Hematopoietic multipotent progenitor cell treated with erythropoietin and hydrocortisone succinate and interleukin-3 and kit ligand, for 4 days (in vitro differentiated cells): ENCODE data around the gene CSF1.
"Not testable (repeated sequence)": the region's sequence is repeated elsewhere in the genome, so short reads cannot be mapped to it uniquely, and the experiment has no call there.

Experiments
- DNase-seq: peaks from one replicate; pipeline ENCODE4 v3.0.0-alpha.2; 2015

Gene CSF1, protein sequence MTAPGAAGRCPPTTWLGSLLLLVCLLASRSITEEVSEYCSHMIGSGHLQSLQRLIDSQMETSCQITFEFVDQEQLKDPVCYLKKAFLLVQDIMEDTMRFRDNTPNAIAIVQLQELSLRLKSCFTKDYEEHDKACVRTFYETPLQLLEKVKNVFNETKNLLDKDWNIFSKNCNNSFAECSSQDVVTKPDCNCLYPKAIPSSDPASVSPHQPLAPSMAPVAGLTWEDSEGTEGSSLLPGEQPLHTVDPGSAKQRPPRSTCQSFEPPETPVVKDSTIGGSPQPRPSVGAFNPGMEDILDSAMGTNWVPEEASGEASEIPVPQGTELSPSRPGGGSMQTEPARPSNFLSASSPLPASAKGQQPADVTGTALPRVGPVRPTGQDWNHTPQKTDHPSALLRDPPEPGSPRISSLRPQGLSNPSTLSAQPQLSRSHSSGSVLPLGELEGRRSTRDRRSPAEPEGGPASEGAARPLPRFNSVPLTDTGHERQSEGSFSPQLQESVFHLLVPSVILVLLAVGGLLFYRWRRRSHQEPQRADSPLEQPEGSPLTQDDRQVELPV

DNA sequence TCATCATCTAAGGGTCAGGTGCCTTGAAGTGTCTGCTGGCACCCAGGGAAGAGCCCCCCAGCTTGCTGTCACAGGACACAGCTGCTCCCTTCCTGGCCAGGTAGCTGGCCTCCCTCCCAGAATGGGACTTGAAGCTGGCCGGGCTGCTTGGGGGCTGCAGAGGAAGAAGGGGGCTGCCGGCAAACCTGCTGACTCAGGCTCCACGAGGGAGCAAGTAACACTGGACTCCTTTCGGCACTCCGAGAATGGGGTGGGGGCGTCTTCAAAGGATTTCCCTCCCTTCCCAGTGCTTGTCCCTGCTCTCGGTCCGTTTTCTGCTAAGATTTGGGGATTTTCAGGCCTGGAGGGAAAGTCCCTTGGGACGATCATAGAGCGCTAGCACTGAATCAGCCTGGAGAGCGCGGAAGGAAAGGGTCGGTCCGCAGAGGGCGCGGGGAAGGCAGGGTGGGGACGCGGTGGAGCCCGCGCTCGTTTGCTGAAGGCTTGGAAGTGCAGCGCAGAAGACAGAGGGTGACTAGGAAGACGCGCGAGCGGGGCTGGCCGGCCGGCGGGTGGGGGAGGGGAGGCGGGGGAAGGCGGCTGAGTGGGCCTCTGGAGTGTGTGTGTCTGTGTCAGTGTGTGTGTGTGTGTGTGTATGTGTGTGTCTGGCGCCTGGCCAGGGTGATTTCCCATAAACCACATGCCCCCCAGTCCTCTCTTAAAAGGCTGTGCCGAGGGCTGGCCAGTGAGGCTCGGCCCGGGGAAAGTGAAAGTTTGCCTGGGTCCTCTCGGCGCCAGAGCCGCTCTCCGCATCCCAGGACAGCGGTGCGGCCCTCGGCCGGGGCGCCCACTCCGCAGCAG, at the start of gene CSF1:
Gene CSF1, plus strand, starts transcription at position 727 of the 840 bp plus-strand sequence. CDS start 175 bp downstream, outside the sequence.
- peak; percentile 87 for DNase-seq

DNA sequence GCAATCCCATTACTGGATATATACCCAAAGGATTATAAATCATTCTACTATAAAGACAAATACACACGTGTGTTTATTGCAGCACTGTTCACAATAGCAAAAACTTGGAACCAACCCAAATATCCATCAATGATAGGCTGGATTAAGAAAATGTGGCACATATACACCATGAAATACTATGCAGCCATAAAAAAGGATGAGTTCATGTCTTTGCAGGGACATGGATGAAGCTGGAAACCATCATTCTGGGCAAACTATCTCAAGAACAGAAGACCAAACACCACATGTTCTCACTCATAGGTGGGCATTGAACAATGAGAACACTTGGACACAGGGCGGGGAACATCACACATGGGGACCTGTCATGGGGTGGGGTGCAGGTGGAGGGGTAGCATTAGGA, 49.0 kb upstream of the CSF1 start:
- DNase-seq = not testable (repeated sequence)

DNA sequence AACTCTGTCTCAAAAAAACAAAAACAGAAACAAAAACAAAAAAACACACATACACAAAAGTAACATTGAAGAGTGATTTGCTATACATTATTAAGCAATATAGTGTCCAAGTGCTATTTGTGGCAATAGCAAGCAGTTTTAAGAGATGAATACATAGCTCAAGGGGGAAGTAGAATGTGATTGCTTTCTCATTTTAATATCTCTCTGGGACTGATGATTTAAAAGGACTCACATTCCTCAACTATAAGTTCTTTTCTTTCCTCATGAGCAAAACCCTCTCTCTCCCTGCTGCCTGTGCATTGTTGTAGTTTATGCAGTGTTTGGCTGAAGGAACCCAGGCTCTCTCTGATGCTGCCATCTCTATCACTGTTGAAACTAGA, 47.0 kb upstream of the CSF1 start:
- DNase-seq = no peak

DNA sequence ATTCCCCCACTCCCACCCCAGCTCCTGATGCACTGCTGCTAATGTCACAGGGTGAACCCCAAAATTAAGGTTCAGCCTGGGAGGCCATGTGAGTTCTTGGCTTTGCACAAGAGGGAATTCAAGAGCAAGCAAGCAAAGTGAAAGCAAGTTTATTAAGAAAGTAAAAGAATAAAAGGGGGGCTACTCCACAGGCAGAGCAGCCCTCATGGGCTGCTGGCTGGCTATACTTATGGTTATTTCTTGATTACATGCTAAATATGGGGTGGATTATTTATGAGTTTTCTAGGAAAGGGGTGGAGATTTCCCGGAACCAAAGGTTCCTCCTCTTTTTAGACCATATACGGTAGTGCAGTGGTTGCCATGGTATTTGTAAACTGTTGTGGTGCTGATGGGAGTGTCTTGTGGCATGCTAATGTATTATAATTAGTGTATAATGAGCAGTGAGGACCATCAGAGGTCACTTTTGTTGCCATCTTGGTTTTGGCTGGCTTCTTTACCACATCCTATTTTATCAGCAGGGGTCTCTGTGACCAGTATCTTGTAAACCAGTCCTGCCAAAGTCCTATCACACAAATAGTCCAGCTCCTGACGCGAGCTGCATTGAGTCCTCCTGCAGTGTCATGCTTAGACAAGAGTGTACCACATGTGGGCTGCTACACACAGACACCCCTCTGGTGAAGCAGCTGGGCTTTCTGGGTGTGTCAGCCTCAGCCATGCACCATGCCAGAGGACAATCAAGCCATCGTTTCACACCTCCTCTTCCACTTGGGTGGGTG, 46.4 kb upstream of the CSF1 start:
- peak; percentile 88 for DNase-seq

DNA sequence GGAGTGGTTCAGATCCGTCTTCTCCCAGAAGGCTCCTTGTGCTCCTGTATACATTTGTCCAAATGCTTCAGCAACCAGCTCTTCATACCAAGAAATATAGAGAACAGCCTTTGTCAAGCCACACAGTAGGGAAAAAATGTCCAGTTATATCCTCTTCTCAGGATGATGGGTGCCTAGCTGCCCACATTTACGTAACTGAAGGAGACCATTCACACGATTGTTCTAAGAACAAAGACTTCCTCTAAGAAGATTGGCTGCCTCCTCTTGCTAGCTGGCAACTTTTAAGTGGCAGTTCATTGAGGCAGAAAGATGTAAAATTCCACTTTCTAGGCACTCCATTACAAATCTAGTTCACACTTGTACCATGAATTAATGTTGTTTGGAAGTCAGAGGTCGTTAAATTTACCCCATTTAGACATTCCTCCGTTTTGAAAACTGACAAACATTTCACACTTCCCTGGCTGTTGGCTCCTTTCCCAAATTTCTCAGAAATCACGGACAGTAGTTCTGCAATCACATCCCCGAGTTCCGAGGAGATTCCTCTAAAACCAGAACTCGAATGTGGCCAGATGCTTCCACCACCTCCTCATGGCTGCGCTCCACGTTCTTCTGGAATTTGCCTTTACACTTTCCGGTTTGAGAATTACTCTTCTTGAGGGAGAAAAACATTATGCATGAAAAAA, 45.6 kb upstream of the CSF1 start:
- no peak for DNase-seq

DNA sequence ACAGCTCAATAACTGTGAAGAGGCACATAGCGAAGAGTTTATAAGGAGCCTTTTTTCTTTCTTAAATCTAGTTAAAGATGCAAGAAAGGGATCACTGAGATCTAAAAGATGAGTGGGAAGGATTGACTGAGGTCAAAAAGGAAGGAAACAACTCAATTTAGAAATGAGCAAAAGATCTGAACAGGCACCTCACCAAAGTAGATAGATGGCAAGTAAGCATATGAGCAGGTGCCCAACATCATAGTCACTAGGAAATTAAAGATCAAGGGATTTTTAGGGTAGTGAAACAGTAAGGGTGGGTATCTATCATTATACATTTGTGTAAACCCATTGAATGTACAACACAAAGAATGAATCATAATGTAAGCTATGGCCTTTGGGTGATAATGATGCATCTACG, 44.6 kb upstream of the CSF1 start:
- no peak for DNase-seq

DNA sequence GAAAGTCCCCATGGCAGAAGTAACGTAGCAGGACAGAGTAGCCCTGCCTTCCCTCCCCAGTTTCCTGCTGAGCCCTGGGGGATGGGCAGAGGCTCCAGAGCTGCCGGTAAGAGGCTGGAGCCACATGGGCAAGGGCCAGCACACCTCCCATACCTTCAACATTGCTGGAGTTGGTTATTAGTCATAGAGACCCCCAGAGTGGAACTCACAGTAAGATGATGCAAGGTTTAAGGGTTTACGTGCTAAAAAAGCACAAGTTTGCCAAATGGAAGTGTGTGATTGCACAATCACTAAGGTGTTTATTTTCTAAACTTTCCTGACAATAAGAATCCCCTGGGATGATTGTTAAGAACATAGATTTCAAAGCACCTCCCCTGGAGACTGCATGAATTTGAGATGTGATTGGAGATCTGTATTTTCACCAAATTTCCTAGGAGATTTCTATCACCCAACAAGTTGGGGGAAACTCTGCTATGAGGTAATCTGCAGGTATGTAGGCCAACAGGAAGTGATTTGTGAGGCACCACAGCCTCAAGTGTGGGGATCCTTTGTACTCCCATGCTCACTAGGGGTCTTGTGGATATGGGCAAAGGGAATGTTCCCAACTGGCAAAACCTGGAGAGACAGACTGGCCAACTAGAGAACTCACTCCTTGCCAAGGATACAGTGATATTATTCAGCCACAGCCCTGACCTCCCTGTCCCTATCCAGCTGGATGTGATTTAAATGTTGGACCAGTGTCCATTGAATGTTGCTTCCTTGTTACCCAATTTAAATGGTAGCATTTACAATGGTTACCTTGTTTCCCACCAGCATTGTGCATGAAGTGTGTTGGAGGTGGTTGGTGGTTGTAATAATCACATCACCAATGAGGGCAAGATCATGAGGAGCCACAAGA, 37.1 kb upstream of the CSF1 start:
- DNase-seq = no peak

DNA sequence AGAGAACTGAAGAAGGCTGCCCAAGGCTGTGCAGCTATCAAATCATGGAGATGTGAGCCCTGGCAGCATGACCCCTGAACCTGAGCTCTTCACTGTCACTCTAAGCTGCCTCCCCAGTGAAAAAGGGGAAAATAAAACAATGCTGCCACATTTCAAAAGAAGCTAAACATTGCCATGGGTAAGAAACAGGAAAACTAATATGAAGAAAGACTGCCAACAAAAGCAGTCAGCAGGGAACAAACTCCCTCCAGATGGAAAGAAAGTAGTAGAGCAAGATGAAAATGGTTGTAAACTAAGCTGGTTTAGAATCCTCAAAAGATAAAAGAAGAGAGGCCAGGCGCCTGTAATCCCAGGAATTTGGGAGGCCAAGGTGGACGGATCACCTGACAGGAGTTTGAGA, 36.2 kb upstream of the CSF1 start:
- DNase-seq = no peak

DNA sequence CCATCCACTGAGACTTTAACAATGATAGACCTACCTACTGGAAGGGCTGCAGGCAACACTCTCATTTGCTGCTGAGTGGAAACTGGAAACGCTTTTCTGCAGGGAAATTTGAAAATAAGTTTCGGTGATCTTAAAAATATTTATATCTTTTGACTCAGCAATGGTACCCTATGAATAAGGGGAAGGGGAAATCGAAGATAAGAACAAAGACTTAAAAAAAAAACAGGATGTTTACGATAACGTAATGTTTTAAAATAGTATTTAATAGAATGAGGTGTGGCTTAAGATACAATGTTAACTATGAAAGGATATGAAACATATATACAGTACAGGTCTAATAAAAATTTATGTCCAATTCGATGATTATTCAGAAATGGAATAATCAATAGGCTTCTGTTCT, 34.8 kb upstream of the CSF1 start:
- no peak for DNase-seq

DNA sequence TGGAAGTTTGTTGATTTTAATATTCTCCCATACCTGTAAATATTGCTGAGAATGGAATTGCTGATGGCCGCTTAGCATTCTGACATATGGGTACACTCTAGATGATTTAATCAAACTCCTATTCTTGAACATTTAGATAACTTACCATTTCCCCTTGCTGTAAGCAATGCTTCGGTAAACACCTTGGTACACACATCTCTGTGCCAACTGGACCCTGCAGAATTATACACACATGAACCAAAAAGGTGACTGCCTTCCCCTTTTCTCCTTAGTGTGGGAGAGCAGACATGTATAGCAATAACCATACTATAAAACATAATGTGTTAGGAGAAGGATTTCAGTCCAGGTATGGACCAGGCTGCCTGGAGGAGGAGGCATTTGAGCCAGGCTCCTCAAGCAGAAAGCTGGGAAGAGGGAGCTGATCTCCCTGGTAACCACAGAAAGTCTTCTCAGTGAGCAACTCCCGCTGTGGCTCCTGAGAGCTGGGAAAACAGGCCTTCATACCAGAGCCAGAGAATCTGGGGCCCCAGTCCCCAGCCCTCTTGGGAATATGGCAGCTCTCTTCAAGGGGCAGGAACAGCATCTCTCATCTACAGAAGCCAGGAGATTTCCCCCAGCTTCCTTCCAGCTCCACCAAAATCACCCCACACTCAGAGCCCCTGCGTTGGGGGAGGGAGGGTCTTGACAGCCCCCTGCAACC, 33.9 kb upstream of the CSF1 start:
- DNase-seq = no peak

DNA sequence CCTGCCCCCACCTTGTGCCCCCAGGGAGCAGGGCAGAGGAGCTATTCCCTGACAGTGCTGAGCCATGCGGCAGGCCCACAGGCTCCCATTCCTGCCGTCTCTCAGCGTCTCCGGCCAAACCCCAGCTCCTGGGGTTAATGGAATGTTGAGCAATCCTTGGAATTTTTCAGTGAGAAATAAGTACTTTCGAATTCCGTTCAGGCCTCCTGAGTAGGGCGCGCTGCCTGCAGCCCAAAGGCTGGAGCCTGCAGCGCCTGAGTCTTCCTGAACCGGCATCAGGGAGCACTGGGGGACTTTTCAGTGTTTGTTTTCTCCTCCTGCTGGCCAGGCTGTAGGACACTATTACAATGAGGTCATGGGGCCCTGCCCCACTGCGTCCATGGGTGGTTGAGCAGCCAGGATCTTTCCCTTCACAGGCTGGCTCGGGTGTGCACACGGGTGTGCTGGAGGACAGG, 33.3 kb upstream of the CSF1 start:
- DNase-seq = no peak

DNA sequence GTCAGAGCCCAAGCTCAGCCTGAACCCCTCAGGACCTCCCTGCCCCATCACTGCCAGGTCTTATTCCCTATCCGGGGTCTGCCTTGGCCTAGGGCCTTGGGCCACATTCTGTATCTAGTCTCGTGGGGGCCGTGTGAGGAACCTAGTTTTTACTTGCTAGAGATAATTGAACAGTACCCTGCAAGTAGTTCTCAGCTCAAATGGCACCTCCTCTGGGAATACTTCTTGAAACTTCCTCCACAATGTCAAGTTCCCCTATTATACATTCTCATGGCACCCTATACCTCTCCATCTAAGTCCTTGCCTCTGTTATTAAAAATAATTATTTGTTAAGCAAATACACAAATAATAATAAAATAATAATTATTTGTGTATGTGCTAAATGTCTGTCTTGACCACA, 32.9 kb upstream of the CSF1 start:
- no peak for DNase-seq

DNA sequence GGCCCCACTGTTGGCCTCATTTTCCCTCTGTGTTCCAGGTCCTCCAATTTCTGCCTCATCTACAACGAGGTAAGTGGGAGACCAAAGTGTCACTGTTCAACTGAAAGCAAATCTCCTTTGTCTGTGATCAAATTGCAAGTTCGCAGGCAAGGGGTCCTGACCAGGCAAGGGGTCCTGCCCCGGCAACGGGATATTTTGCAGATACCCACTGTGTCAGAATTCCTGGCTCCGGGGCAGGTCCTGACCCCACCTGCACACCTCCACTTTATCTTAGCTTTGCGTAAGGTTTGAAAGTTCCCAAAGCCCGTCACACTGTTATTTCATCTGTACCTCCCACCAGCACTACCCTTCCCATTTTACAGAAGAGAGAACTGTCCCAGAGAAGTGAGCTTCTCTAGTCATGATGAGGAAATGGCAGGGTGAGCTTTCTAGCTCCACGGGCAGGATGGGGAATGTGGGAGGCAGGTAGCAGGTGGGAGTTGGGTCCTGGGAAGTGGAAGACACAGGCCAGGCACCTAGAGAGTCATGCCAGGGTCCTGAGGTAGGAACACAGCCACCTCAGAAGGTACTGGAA, 32.0 kb upstream of the CSF1 start:
- no peak for DNase-seq

DNA sequence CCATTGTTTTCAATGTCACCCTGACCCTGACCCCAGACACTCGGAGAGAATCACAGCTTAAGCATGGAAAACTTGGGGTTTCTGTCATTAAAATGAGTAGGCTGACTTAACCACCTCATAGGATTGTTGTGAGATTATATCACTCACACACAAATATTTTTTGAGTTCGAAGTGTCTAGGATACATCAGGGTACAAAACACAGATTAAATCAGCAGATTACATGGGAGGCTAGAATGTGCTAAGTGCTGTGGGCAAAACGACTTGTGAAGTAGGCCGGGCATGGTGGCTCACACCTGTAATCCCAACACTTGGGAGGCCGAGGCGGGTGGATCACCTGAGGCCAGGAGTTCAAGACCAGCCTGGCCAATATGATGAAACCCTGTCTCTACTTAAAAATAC, 31.3 kb upstream of the CSF1 start:
- DNase-seq = not testable (repeated sequence)

DNA sequence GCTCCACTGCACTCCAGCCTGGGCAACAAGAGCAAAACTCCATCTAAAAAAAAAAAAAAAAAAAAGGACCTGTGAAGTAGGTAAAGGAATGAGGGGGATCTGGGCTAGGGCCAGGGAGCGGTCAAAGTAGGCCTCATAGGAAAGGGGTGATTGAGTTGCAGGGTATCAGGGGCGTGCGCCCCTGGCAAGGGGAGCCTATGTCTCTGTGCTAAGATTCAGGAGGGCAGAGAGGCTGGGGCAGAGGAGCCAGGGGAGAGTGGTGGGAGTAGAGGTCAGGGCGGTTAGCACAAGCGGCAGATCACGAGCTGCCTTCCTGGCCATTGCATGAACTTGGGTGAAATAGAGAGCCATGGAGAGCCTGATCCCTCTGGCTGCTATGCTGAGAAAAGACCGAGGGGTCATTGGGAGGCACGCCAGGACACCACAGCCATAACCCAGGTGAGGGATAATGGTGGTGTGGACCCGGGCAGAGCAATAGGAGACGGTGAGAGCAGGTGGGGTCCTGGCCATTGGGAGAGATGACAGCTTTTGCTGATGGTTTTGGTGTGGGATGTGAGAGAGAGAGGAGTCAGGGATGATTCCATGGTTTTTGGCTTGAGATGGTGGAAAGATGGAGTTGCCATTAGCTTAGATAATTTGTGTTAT, 30.6 kb upstream of the CSF1 start:
- DNase-seq = no peak

DNA sequence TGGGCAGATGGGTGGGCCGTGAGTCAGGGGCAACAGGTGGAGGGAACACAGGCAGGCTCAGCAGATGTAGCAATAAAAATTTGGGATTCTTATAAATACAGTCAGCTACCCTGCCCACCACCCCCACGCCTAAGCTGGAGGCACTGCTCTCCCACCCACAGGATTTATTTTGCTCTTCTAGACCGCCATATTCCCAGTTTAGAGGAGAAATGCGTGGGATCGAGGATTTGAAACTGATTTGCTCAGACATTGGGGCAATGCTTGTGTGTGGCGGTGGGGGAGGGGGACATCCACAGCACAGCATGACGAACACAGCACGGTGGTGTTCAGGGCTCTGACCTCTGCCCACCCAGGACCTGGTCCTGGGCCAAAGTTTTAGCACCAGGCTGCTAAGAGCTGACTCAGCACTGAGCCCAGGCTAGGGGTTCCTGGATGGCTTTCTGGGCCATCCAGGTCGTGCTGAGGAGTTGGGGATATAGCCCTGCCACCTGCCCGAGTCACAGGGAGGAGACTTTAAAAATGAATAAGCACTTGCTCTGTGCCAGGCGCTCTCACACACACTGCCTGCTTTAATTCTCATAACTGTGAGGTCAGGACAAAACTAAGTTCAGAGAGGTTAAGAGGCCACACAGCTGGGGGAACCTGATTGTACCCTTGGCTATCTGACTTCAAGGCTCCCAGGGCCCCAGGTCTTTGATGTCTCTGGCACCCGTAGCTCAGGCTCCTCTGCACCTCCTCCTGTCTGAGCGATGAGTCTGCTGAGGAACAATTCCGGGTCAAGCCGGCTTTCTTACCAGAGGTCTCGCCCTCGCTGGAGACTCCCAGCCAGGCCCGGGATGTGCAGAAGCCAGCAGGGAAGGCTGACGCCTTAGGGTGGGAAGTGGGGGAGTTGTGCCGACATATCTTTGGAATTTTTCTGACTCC, 29.4 kb upstream of the CSF1 start:
- DNase-seq = no peak

DNA sequence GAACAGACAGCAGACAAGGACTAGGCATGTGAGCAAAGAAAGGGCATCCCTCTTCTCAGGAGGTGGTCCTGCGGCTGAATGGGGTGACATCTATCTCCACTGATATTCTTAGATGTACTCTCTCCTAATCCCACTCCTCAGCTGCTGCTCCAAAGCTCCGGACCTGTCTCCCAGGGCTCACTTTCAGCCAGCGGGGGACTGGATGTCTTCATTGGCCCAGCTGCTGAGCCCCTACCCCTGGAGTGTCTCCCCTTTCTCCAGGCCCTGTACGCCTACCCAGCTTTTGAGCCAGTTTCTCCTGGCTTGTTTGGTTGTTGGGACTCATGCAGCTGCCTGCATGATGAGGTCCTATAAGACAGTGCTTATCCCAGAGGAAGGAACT, 28.8 kb upstream of the CSF1 start:
- no peak for DNase-seq
